ENCODE data around the gene CHD9. TPM values are rescaled to one million over a fixed set of nuclear protein-coding genes. Genes with fewer than 3 reads are reported as not detected.

The CHD9 gene
- total RNA-seq, 4 donors from 2014 or later: 24.5 to 84.0 (median 48.2) TPM

GRCh38 chr16:53084746-53085334, 30.0 kb downstream of the CHD9 start:
- DNase-seq: peak in 1 of 2 donors; percentile 28
- intact Hi-C loops (cut with DNase I; ENCODE audit: low total_unique reads) (no loop called here), in situ Hi-C loops (cut with MboI; ENCODE audit: low sequenced_read_pairs in 4 of 4) (no loop called here)
- no peaks in the 10 kb centered on the region for H3K9me3 ChIP-seq
- no peak overlapping the region for H3K4me3 ChIP-seq
- ATAC-seq: peak in 1 of 2 donors; percentile 23
- peak overlapping the region; percentile 35 to 73 (median 69) for H3K27ac ChIP-seq
- H3K27me3 ChIP-seq: no peaks in the 10 kb centered on the region
- TF ChIP-seq POLR2A (IDR thresholded peaks at IDR 0.05) (no peak), CTCF (IDR thresholded peaks at IDR 0.05 in 4 of 5, conservative IDR thresholded peaks at IDR 0.05 in 1 of 5) (no peak)
- H3K4me1 ChIP-seq: peaks cover 60 to 80% of the 10 kb centered on the region in 2 donors
- no peaks in the 10 kb centered on the region for H3K36me3 ChIP-seq

- Histone ChIP-seq H3K36me3 (no peaks in the 10 kb centered on the region), H3K27me3 (no peaks in the 10 kb centered on the region), H3K4me3 (no peak overlapping the region), H3K4me1 (peaks cover 63 to 80% of the 10 kb centered on the region in 2 donors), H3K9me3 (no peaks in the 10 kb centered on the region), H3K27ac (peak overlapping the region; percentile 35 to 73 (median 69))
- intact Hi-C loops (cut with DNase I; ENCODE audit: low total_unique reads): no loop called here
- DNase-seq: no peak
- peak in 1 of 2 donors; percentile 25 for ATAC-seq
- TF ChIP-seq POLR2A (IDR thresholded peaks at IDR 0.05) (no peak), CTCF (IDR thresholded peaks at IDR 0.05 in 4 of 5, conservative IDR thresholded peaks at IDR 0.05 in 1 of 5) (no peak)
- in situ Hi-C loops (cut with MboI; ENCODE audit: low sequenced_read_pairs in 4 of 4): no loop called here
These were observed 30.6 kb downstream of the CHD9 start for GRCh38 chr16:53085369-53085843.

DNA sequence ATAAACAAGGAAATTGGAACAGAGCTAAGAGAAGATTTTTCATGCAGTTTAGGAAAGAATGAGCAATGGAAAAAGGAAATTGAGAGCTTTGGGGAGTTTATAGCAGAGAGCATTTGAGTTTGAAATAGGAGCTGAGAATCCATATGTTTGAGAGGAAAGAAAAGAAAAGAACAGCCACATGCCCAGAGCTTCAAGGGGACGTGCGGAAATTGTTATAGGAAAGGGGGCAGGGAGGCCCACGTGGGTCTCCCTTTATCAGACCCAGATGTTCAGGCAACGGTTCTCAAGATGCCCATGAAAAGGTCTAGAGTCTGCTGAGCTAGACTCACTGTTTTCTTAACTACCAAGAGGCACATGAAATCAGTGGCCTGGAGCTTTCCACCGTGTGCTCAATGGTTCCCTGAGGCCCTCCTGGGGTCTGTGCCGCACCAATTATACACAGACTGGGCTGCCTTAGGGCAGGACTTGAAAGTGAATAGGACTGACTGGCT, 31.2 kb downstream of the CHD9 start:
- H3K27me3 ChIP-seq: no peaks in the 10 kb centered on the region
- peaks cover 63 to 78% of the 10 kb centered on the region in 2 donors for H3K4me1 ChIP-seq
- TF ChIP-seq POLR2A (IDR thresholded peaks at IDR 0.05) (no peak), CTCF (IDR thresholded peaks at IDR 0.05 in 4 of 5, conservative IDR thresholded peaks at IDR 0.05 in 1 of 5) (no peak)
- no peaks in the 10 kb centered on the region for H3K36me3 ChIP-seq
- ATAC-seq (no peak), DNase-seq (no peak)
- H3K9me3 ChIP-seq: no peaks in the 10 kb centered on the region
- H3K27ac ChIP-seq: peak overlapping the region; percentile 35 to 73 (median 69)
- intact Hi-C loops (cut with DNase I; ENCODE audit: low total_unique reads) (no loop called here), in situ Hi-C loops (cut with MboI; ENCODE audit: low sequenced_read_pairs in 4 of 4) (no loop called here)
- no peak overlapping the region for H3K4me3 ChIP-seq

DNA sequence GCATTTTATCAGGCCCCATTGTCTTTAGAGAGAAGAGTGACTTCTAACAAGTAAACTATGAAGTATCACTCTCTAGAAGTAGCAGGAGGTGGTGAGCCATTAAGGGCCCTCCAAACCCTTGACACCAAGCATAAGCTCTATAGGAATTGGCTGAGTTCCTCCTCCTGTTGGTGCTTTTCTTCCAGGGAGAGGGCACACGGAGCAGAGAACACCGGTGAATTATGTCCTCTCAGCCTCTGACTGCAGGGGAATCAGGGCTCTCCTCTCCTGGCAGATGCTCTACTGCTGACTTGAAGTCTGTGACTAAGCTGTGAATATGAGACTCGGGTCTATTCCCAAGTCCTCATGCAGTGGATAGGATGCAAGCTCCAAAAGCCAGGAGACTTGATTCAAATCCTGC, 32.3 kb downstream of the CHD9 start:
- peaks cover 70 to 80% of the 10 kb centered on the region in 2 donors for H3K4me1 ChIP-seq
- no peaks in the 10 kb centered on the region for H3K36me3 ChIP-seq
- H3K9me3 ChIP-seq: no peaks in the 10 kb centered on the region
- no peaks in the 10 kb centered on the region for H3K27me3 ChIP-seq
- H3K27ac ChIP-seq: peak overlapping the region; percentile 17 to 73 (median 31)
- DNase-seq (no peak), ATAC-seq (no peak)
- TF ChIP-seq POLR2A (IDR thresholded peaks at IDR 0.05) (no peak), CTCF (IDR thresholded peaks at IDR 0.05 in 4 of 5, conservative IDR thresholded peaks at IDR 0.05 in 1 of 5) (no peak)
- intact Hi-C loops (cut with DNase I; ENCODE audit: low total_unique reads): no loop called here
- no peak overlapping the region for H3K4me3 ChIP-seq
- in situ Hi-C loops (cut with MboI; ENCODE audit: low sequenced_read_pairs in 4 of 4): no loop called here

Measured in gastrocnemius medialis (tissue), 4 donors.